B cell (primary cell): ENCODE data around the gene FAM78B. TPM values are rescaled to one million over a fixed set of nuclear protein-coding genes. Genes with fewer than 3 reads are reported as not detected.

Experiments used
- ATAC-seq: fragments of 200-7000 bp; cut with Tn5 transposase; one replicate; pipeline ENCODE4 v1.10.0; 2021; ENCODE audit warnings: low read depth, mild to moderate bottlenecking, moderate number of reproducible peaks, moderate library complexity
- CTCF ChIA-PET: fragments of 350-600 bp; sonication (Branson Sonifier 250); formaldehyde crosslinking; loops from one replicate; lab custom pipeline; 2021; ENCODE audit warnings: antibody characterized with exemption, inconsistent platforms; lab: Charles Lee
- POLR2A ChIA-PET: fragments of 350-600 bp; sonication (Branson Sonifier 250); formaldehyde crosslinking; loops from one replicate; lab custom pipeline; 2021; ENCODE audit warnings: antibody characterized with exemption; lab: Charles Lee
- DNase-seq: peaks from one replicate; pipeline ENCODE4 v3.0.0; 2013
- H2AFZ ChIP-seq: 2 replicates; pipeline ENCODE4 v1.6.1; 2012; ENCODE audit warnings: mild to moderate bottlenecking, low read depth, low read length; ENCODE audit not compliant: insufficient read depth, poor library complexity, severe bottlenecking
- H3K27ac ChIP-seq, 2 donors: 1 replicate in 1 of 2; 2 replicates in 1 of 2; pipeline ENCODE4 v1.5.1; 2012 to 2013; ENCODE audit warnings: low read length in 2 of 2, mild to moderate bottlenecking in 2 of 2, moderate library complexity in 1 of 2
- H3K27me3 ChIP-seq, 4 experiments: fragments of 200-600 bp in 1 of 4; sonication (generic) in 1 of 4; replicated peaks in 1 of 4; 1 replicate in 2 of 4; 2 replicates in 2 of 4; pipeline versions ENCODE4 v1.6.1 to v1.7.0; 2013 to 2016; ENCODE audit warnings: low read length in 3 of 4, mild to moderate bottlenecking in 2 of 4, mixed read lengths in 1 of 4, moderate library complexity in 1 of 4; ENCODE audit not compliant: insufficient read depth in 4 of 4, control insufficient read depth in 3 of 4; ENCODE audit errors: control extremely low read depth in 1 of 4
- H3K36me3 ChIP-seq, 2 experiments: replicated peaks in 1 of 2; 1 replicate in 1 of 2; 2 replicates in 1 of 2; pipeline versions ENCODE4 v1.6.1 to v1.7.1; 2013; ENCODE audit warnings: low read length in 1 of 2; ENCODE audit not compliant: insufficient read depth in 2 of 2, control insufficient read depth in 1 of 2; ENCODE audit errors: control extremely low read depth in 1 of 2, extremely low read depth in 1 of 2
- H3K4me1 ChIP-seq, 2 donors: fragments of 200-600 bp in 1 of 2; sonication (generic) in 1 of 2; 1 replicate in 1 of 2; 2 replicates in 1 of 2; pipeline versions ENCODE4 v1.5.1 to v1.6.1; 2013 to 2017; ENCODE audit warnings: low read length in 2 of 2; ENCODE audit not compliant: control insufficient read depth in 2 of 2, insufficient read depth in 2 of 2
- H3K4me2 ChIP-seq: replicated peaks from 2 replicates; pipeline ENCODE3; 2012; ENCODE audit warnings: mild to moderate bottlenecking, low read depth, low read length; ENCODE audit not compliant: poor library complexity, severe bottlenecking
- H3K4me3 ChIP-seq, 5 experiments: fragments of 200-600 bp in 1 of 5; sonication (generic) in 1 of 5; 1 replicate in 3 of 5; 2 replicates in 2 of 5; pipeline versions ENCODE4 v1.5.1 to v1.7.0; 2011 to 2016; ENCODE audit warnings: low read length in 4 of 5, mild to moderate bottlenecking in 4 of 5, low read depth in 2 of 5, control low read depth in 1 of 5, moderate library complexity in 1 of 5; ENCODE audit not compliant: insufficient read depth in 1 of 5; ENCODE audit errors: control extremely low read depth in 1 of 5, extremely low read depth in 1 of 5
- H3K79me2 ChIP-seq: fragments of 200-600 bp; sonication (generic); one replicate; pipeline ENCODE4 v1.6.0; 2016; ENCODE audit warnings: low read length; ENCODE audit not compliant: control insufficient read depth, insufficient read depth
- H3K9ac ChIP-seq: fragments of 200-600 bp; sonication (generic); 2 replicates; pipeline ENCODE4 v1.6.1; 2017; ENCODE audit warnings: mild to moderate bottlenecking, low read length, moderate library complexity
- H3K9me3 ChIP-seq, 3 donors: one replicate each; pipeline versions ENCODE4 v1.6.1 to v1.7.1; 2013; ENCODE audit warnings: low read length in 2 of 3; ENCODE audit not compliant: control insufficient read depth in 2 of 3, insufficient read depth in 1 of 3; ENCODE audit errors: control extremely low read depth in 1 of 3
- H4K20me1 ChIP-seq: 2 replicates; pipeline ENCODE4 v1.6.0; 2012; ENCODE audit warnings: mild to moderate bottlenecking, low read length; ENCODE audit not compliant: insufficient read depth, control insufficient read depth, poor library complexity, severe bottlenecking
- H3K27ac Mint-ChIP-seq: one replicate; pipeline ENCODE4 v1.8.0; 2021; ENCODE audit warnings: mixed read lengths
- H3K27me3 Mint-ChIP-seq: one replicate; pipeline ENCODE4 v1.8.0; 2021; ENCODE audit warnings: mixed read lengths
- H3K4me1 Mint-ChIP-seq: one replicate; pipeline ENCODE4 v1.8.0; 2021; ENCODE audit warnings: mixed read lengths
- H3K4me3 Mint-ChIP-seq: one replicate; pipeline ENCODE4 v1.8.0; 2021; ENCODE audit warnings: mixed read lengths
- H3K9me3 Mint-ChIP-seq: one replicate; pipeline ENCODE4 v1.8.0; 2022; ENCODE audit warnings: mixed read lengths; ENCODE audit not compliant: insufficient read depth
- CTCF ChIP-seq: fragments of 200-600 bp; IDR thresholded peaks from one replicate; pipeline ENCODE4 v1.8.0; 2022; ENCODE audit warnings: antibody characterized with exemption, mild to moderate bottlenecking
- EZH2 ChIP-seq: IDR thresholded peaks from 2 replicates; pipeline ENCODE4 v1.6.1; 2012; ENCODE audit warnings: borderline replicate concordance, low read depth, mild to moderate bottlenecking, moderate library complexity, low read length; ENCODE audit not compliant: insufficient read depth, poor library complexity, severe bottlenecking
- WGBS: methylation state at CpG from one replicate; pipeline ENCODE4 v1.1.5; 2013; ENCODE audit warnings: missing lambda C conversion rate; ENCODE audit not compliant: insufficient coverage; 5-methylcytosine and 5-hydroxymethylcytosine counted together
- intact Hi-C: fragments of 100-400 bp; cut with micrococcal nuclease; formaldehyde crosslinking; loops from one replicate; pipeline ENCODE4 v1.10.0; 2022
- polyA plus RNA-seq: library from polyadenylated mRNA; depleted of rRNA; stranded (reverse); fragments of >200 nt; gene quantifications from 2 replicates; pipeline ENCODE4 v1.2.3, GENCODE V29; 2012
- total RNA-seq, 2 donors: library from RNA; stranded (reverse); fragments of 120-200 nt in 1 of 2; gene quantifications; 1 replicate in 1 of 2; 2 replicates in 1 of 2; pipeline versions ENCODE4 v1.2.3 to v1.2.4, GENCODE V29; 2013 to 2022

The FAM78B gene
- total and polyA plus RNA-seq, 2 donors (not counting 1 experiment from before 2014, with no cell fraction given): 0.22 to 0.81 TPM

DNA sequence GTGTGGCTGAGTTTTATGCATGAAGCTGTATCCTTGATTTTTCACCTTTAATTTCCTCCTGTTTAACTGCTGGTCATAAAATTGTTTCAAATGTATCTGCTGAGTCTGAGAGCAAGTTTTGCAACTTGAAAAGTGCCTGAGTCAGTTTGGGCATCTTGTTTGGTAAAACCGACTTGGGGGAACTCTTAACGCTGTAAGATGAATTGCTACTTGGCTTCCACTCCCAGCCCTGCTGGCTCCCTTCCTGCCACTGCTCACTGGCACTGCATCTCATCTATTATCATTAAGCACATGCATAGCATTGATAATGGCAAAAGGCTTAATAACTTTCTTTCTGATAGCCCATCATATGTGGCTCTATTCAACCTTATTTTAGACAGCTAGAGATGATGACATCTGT lies 35.7 kb upstream of the FAM78B start:
- intact Hi-C loops: no loop called here
- ChIA-PET CTCF (no interaction called here), POLR2A (no interaction called here)
- H3K4me1 Mint-ChIP-seq: no peaks in the 10 kb centered on the region
- Histone ChIP-seq H2AFZ (no peak overlapping the region), H4K20me1 (no peaks in the 10 kb centered on the region), H3K79me2 (no peaks in the 10 kb centered on the region), H3K4me1 (no peaks in the 10 kb centered on the region), H3K27me3 (peaks cover 0 to 7% (median 0%) of the 10 kb centered on the region in 4 experiments), H3K9ac (no peak overlapping the region), H3K4me3 (no peak overlapping the region), H3K4me2 (no peak overlapping the region), H3K9me3 (peaks cover 0 to 1% (median 0%) of the 10 kb centered on the region in 3 donors), H3K36me3 (no peaks in the 10 kb centered on the region), H3K27ac (no peak overlapping the region)
- no peak for TF ChIP-seq CTCF
- no peak for TF ChIP-seq EZH2
- H3K4me3 Mint-ChIP-seq: no peak overlapping the region
- 86% methylated on average over 2 of the region's 2 CpGs for WGBS
- no peak for ATAC-seq
- DNase-seq: no peak
- H3K9me3 Mint-ChIP-seq: no peaks in the 10 kb centered on the region
- H3K27me3 Mint-ChIP-seq: peaks cover 4% of the 10 kb centered on the region
- H3K27ac Mint-ChIP-seq: no peak overlapping the region

DNA sequence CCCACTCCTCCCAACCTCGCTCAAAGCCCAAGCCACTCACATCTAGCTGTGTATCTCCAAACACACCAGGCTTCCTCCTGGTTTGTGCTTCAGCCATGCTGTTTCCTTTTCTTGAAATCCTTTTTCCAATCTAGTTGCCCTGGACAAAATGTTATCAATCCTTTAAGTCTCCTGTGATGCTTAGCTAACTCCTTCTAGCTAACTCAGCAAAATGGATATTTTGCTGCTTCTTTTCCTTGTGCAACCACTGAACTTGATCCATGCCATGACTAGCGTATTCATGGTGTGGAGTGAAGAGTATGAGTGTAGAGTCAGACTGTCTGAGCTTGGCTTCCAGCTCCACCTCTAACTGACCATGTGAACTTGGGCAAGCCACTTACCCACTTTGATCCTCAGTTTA lies 33.9 kb upstream of the FAM78B start:
- no peak overlapping the region for H3K4me3 Mint-ChIP-seq
- H3K4me2 ChIP-seq: no peak overlapping the region
- CTCF ChIA-PET: no interaction called here
- no peaks in the 10 kb centered on the region for H4K20me1 ChIP-seq
- TF ChIP-seq CTCF: no peak
- no peak for TF ChIP-seq EZH2
- no peak overlapping the region for H3K4me3 ChIP-seq
- POLR2A ChIA-PET: no interaction called here
- peaks cover 0 to 1% (median 0%) of the 10 kb centered on the region in 3 donors for H3K9me3 ChIP-seq
- H3K36me3 ChIP-seq: no peaks in the 10 kb centered on the region
- peaks cover 7% of the 10 kb centered on the region for H3K27me3 Mint-ChIP-seq
- no peaks in the 10 kb centered on the region for H3K9me3 Mint-ChIP-seq
- H3K27me3 ChIP-seq: peaks cover 0 to 7% (median 0%) of the 10 kb centered on the region in 4 experiments
- no peak overlapping the region for H2AFZ ChIP-seq
- no peaks in the 10 kb centered on the region for H3K4me1 Mint-ChIP-seq
- no peak overlapping the region for H3K27ac ChIP-seq
- 62% methylated on average over 1 of the region's 2 CpGs for WGBS
- H3K4me1 ChIP-seq: no peaks in the 10 kb centered on the region
- DNase-seq: no peak
- intact Hi-C loops: no loop called here
- no peaks in the 10 kb centered on the region for H3K79me2 ChIP-seq
- ATAC-seq: no peak
- H3K9ac ChIP-seq: no peak overlapping the region
- no peak overlapping the region for H3K27ac Mint-ChIP-seq
